HG03097 (cell line): ENCODE data around the gene LDLRAD4.

ENCODE experiments used
- ATAC-seq: cut with Tn5 transposase; IDR thresholded peaks from one replicate; pipeline ENCODE4 v1.9.1; 2021; ENCODE audit not compliant: unreplicated experiment, low FRiP score

Gene LDLRAD4

DNA sequence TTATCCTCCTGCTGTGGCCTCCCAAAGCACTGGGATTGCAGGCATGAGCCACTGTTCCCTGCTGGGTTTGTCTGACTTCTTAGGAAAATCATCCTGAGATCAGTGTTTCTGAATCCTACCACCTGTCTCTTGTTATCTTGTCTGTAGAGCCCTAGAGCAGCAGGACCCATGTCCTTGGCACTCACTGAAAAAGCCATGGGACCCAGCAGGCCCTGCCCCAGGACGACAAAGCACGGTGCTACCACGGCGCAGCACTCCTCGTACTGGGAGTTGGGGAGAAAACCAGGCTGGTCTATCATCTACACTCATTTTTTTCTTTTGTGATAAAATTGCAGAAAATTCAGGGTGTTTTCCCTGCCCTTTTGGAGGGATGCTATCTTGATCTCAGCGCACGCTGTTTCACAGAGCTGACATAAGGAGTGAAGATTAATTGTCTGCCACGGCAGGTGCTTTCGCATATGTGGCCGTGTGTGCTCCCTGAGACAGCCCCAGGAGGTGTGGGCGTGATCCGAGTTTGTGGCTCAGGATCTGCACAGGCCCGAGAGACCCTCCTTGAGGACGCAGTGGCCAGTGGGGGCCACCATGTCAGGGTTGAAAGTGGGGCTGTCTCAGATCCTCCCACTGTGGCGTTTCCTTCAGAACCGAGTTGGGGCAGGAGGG is 179.1 kb downstream of the LDLRAD4 start:
- no peak for ATAC-seq

DNA sequence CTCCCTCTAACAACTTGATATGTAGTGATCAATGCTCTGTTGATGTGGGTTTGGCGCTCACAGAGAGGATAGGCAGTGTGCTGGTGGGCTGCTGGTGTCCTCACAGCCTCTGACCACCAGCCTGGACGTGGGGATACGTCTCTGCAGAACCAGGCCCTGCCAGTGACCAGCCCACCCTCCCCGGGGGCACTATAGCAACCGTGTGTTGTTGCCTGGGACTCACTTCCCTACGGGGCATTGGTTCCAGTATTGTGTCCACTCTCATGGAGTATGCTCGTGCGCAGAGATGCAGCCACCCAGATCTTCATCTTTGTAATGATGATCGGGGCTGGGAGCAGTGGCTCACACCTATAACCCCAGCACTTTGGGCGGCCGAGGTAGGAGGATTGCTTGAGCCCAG is 180.1 kb downstream of the LDLRAD4 start:
- ATAC-seq = no peak

DNA sequence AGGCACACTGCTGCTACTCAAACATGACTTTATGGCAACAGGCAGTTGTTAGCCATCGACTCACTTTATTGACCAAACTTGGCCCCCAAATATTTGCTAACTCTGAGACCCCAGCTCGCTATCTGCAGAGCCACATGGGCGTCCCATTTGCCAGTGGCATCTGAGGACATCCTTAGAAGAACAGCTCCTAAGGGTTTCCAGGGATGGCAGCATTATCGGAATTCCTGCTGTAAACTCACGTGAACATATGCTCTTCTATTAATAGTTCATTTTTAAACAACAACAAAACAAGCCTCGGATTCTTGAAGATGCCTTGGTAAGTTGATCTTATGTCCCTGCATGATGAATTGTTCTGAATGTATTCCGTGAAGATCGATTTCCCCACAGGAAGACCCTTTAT is 181.0 kb downstream of the LDLRAD4 start:
- ATAC-seq = no peak

- ATAC-seq = no peak
These were observed 182.2 kb downstream of the LDLRAD4 start for GRCh38 chr18:13400636-13401315.

GRCh38 chr18:13401404-13401803 is 182.8 kb downstream of the LDLRAD4 start:
- ATAC-seq = no peak

DNA sequence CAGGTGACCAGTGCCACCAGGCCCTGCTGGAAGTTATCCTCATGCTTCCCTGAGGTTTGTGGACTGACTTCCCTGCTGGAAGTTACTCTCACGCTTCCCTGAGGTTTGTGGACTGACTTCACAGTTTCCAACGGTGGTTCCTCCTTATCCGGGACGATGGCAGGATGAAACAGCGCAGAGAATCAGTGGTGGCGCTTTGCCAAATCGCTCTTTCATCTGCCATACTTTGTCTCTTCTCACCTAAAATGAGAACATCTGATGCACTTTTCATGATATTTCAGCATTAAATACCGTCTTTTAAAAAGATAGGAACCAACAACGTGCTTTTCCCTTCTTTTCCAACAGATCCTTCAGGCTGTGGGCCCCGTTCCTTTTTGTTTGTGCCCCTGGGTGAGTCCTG is 183.3 kb downstream of the LDLRAD4 start:
- ATAC-seq = no peak

GRCh38 chr18:13403786-13404549 is 185.4 kb downstream of the LDLRAD4 start:
- ATAC-seq = no peak

DNA sequence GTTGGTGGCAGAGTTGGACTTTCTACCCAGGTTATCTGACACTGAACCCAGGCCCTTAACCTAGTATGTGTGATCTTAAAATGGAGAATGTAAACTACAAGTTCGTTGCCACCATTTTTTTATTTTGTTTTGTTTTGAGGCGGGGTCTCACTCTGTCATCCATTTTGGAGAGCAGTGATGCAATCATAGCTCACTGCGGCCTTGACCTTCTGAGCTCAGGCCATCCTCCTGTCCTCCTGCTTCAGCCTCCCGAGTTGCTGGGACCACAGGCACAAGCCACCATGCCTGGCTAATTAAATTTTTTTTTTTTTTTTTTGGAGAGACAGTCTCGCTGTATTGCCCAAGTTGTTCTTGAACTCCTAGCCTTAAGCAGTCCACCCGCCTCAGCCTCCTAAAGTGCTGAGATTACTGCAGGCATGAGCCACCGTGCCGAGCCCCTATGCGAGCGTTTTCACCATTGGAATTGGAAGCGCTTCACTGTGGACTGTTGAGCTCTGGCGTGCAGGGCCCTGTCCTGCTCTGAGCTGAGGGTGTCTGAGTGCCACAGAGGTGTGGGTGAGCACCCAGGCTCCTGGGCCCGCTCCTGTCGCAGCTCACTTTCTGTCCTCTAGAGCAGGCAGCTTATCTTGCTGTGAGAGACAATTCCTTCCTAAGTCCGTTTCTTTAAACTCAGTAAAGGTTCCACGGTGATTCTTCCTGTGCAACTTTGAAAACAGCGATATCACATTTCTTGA is 186.9 kb downstream of the LDLRAD4 start:
- no peak for ATAC-seq

DNA sequence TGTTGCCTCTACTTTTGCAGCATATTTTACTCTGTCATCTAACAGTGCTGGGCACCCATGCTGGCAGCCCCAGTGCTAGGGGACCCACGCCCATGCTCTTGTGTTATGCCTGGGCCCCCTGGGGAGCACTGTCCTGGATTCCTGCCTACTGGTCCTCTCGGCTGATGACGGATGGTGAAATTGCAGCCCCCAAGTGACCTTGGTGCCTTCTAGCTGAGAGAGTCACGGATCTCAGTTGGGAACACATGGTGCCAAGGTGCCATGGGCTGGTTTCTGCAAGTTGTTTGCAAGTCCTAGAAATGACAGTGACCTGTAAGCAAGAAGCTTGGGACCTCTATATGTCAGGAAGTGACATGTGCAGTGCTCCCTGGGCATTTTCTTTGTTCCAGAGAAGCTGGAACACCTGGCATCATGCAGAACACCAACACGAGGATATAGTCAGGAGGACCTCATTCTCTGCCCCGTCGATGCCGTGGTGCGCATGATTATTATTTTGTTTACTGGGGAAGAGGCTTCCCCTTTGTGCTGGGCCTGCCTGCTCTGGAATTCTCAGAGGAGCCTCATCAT is 187.6 kb downstream of the LDLRAD4 start:
- ATAC-seq = no peak

DNA sequence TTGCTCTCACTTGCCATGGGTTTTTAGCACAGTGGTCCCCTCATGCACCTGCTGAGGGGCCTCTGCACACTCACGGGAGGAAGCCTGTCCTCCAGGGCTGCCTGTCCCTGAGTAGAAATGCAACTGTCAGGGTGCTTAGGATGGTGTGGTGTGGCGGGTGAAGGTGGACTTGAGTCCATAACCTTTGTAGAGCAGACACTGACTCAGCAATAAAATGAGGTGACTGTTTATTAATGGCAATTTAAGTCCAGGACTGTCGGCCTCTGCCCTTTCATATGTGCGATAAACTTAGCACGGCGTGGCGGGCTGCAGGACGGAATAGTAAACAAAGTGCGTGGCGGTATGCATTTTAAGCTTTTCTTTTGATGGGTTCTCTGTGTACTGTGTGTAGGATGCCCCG is 188.2 kb downstream of the LDLRAD4 start:
- no peak for ATAC-seq

GRCh38 chr18:13407484-13407883 is 188.9 kb downstream of the LDLRAD4 start:
- no peak for ATAC-seq

- ATAC-seq = no peak
These were observed 190.5 kb downstream of the LDLRAD4 start for GRCh38 chr18:13409026-13409425.

DNA sequence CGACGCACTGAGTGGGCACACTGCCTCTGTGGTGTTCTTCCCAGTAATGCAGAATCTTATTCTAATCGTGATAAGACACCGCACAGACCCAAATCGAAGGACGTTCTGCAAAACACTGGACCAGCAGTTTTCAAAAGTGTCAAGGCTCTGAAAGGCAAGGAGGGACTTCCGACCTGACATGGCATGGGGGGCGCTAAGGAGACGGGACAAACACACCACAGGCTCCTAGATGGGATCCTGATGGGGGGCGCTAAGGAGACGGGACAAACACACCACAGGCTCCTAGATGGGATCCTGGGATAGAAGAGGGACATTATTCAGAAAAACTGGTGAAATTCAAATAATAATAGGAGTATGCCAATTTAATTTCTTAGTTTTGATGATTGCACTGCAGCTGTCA is 191.4 kb downstream of the LDLRAD4 start:
- no peak for ATAC-seq

DNA sequence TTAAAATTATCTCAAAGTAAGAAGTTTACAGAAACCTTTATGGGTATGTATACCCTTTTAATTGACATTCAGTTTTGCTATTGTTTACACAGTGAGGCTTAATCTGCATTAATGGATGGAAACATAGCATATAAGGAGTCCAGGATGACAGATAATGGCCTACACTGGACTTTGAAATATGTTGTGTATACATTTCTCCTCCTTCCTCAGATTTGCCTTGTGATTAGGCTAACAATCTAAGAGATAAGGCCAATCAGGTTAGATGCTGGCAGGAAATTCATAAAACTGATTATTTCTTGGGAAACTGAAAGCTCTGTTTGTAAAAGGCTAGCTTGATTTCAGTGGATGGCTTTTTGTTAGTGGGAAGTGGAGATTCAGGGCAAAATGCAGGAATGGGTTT is 191.9 kb downstream of the LDLRAD4 start:
- no peak for ATAC-seq

DNA sequence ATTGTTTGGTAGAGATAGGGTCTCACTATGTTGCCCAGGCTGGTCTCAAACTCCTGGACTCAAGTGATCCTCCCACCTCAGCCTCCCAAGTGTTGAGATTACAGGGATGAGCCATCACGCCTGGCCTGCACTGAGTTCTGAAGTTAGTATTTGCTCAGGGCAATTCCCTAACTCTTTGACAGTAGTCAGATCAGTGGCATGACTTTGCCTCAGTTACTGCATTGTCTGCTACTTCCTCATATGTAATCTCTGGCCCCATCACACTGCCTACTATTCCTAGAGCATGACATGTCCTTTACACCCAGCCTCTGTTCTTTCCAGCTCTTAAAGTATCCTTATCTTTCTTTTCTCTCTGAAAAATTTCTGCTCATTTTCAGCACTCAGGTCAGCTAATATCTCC is 193.5 kb downstream of the LDLRAD4 start:
- ATAC-seq = no peak

DNA sequence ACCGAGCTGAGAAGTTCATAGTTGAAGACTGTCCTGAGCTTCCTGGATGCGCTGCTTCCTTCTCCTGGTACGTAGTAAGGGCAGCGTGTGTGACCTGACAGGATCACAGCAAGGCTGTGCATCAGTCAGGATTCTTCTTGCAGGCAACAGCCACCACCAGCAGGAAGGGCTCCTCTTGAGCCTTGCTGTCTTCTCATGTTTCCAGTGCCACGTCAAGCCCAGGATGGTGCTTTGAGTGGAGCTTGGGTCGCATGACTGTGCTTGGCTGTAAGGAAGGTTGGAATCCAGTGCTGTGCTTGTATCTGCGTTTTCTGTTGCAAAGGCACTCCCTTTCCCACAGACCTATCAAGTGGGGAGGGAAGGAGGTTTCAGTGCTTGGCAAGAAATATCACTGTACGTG is 194.3 kb downstream of the LDLRAD4 start:
- ATAC-seq = no peak

- no peak for ATAC-seq
These were observed 195.5 kb downstream of the LDLRAD4 start for GRCh38 chr18:13414102-13414501.

DNA sequence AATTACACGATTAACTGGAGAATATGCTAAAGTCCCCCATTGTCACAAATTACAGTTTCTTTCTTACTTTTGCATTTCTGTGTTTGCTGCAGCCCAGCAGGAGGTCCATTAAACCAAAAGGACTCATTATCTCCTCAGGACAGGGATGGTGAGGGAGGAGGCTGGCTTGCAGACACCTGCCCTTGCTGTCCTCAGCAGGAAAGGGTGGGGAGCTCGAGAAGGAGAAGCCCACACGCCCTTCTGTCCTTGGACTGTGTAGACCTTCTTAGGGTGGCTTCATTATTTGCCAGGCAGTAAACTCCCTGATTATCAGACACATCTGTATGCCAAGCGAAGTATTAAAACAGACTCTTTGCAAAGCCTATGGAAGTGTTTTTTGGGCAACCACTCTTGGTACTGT is 196.0 kb downstream of the LDLRAD4 start:
- ATAC-seq = no peak

DNA sequence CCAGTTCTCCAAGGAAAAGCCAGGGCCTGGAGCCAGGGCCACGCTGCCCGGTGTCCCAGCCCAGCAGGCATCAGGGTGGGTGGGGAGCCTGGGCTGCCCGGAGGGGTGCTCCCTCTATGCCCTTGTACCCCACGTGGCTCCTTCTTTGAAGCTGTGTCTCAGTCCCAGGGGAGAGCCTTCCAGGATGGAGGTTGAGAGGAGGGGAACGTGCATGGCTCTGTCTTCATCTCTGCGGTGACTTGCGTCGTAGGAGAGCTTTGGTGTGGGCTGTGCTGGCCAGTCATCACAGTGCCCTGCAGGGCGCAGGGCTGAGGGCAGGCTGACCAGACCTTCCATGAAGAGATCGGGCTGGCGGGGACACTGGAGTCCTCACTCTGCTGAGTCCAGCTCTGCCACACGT is 197.2 kb downstream of the LDLRAD4 start:
- ATAC-seq = no peak

- ATAC-seq = no peak
These were observed 197.6 kb downstream of the LDLRAD4 start for GRCh38 chr18:13416208-13416607.

DNA sequence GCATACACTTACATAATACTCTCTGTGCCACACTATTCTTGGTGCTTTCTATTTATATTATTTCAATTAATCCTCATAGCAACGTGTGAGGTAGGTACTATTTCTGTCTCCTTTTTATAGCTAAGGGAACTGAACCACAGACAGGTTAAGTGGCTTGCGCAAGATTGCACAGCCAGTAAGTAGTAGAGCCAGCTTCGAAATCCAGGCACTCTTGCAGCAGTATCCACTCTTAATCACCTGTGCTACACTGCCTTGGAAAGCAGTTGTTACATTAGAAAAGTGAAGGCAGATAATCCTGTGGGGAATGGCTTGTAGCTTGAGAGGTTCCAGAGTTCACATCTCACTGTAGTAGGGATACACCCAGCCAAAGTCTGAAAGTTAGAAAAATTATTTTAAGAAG is 198.3 kb downstream of the LDLRAD4 start:
- no peak for ATAC-seq
